Fibroblast of lung (primary cell): ENCODE data around the gene NEGR1.

Experiments used
- EZH2 ChIP-seq: IDR thresholded peaks from 2 replicates; pipeline ENCODE4 v1.5.1; 2012; ENCODE audit warnings: low read length, control low read depth, mild to moderate bottlenecking; ENCODE audit errors: missing control alignments
- TF ChIP-seq, protein P1 (sequence below), 2 donors: IDR thresholded peaks in 1 of 2; conservative IDR thresholded peaks in 1 of 2; 1 replicate in 1 of 2; 2 replicates in 1 of 2; pipeline ENCODE4 v1.5.1; 2011 to 2012; ENCODE audit warnings: low read length in 2 of 2, control low read depth in 1 of 2, inconsistent platforms in 1 of 2, low read depth in 1 of 2, mild to moderate bottlenecking in 1 of 2

DNA sequence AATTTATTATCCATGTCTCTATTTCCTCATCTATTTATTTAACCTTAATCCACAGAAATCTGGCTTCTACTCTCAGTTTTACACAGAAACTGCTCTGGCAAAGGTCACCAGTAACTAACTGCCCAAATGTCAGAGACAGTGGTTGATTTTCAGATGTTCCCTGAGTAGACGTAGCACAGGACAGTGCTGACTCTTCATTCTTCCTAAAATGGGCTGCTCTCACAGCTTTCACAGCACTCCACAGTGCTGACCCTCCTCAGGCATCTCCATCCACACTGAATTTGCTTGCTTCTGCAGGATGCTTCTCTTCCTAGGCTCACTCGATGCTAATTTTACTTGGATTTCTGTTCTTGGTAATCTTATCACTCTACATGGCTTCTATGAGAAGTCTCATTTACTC is 693.3 kb downstream of the NEGR1 start:
- TF ChIP-seq, protein P1, sequence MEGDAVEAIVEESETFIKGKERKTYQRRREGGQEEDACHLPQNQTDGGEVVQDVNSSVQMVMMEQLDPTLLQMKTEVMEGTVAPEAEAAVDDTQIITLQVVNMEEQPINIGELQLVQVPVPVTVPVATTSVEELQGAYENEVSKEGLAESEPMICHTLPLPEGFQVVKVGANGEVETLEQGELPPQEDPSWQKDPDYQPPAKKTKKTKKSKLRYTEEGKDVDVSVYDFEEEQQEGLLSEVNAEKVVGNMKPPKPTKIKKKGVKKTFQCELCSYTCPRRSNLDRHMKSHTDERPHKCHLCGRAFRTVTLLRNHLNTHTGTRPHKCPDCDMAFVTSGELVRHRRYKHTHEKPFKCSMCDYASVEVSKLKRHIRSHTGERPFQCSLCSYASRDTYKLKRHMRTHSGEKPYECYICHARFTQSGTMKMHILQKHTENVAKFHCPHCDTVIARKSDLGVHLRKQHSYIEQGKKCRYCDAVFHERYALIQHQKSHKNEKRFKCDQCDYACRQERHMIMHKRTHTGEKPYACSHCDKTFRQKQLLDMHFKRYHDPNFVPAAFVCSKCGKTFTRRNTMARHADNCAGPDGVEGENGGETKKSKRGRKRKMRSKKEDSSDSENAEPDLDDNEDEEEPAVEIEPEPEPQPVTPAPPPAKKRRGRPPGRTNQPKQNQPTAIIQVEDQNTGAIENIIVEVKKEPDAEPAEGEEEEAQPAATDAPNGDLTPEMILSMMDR (conservative IDR thresholded peaks at IDR 0.05 in 1 of 2, IDR thresholded peaks at IDR 0.05 in 1 of 2; ENCODE audit: low read depth in 1 of 2, low read length in 2 of 2): no peak
- TF ChIP-seq EZH2: no peak
